AG08396 (cell line): ENCODE results near the gene NRXN3.

Source experiments
- DNase-seq: peaks from one replicate; pipeline ENCODE4 v3.0.0; 2012; ENCODE audit warnings: low spot score, mixed read lengths

Gene NRXN3

DNA sequence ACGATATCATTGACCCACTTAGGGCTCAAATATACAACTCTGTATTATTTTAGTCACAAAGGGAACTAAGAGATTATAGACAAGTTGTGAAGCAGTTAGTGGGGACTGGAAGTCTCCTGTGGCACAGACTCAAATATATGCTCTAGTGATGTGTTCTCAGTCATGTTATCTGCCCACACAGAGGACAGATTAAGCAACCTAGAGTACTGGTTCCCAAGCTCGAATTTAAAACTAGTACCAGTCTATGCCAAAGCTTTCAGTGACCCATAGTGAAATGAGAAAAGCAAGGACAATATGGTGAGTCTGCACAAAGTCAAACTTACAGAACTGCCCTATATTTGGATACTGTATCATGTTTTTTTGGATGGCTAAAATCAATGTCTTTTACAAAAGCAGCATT, 1651.9 kb downstream of the NRXN3 start:
- DNase-seq = no peak

DNA sequence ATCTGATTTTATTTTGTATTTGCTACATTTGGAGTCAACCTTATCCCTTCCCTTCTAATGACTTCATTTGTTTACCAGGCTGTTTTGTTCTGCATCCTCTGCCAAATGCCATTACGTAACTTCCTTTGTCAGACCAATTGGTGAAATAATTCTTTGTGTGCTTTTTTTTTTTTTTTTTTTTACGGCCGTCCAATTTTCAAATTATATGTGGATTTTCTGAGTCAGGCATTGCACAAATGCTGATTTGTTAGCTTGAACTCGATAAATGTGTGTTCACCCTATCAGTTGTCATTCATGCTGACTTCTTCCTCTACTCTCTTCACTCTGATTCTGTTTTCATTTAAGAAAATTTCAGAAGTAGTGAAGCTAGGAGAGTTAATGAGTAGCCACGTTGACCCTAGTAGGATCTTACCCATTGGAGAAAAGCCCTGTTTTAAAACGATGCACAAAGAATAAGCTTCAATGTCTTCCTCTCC, 1654.9 kb downstream of the NRXN3 start:
- DNase-seq = no peak

DNA sequence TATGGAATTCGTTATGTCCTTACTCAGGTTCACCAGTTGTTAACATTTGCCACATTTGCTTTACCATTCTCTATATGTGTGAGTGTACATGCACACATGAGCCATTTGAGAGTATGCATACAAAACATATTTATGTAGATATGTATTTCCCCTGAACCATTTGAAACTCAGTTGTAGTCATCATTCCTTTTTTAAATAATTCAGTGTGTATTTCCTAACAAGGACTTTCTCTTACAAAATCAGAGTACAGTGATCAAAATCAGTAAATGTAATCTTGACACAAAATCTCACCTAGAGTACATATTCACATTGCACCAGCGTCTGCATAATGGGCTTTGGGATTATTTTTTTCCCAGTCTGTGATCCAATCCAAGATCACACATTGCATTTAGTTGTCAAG, 1656.2 kb downstream of the NRXN3 start:
- no peak for DNase-seq

DNA sequence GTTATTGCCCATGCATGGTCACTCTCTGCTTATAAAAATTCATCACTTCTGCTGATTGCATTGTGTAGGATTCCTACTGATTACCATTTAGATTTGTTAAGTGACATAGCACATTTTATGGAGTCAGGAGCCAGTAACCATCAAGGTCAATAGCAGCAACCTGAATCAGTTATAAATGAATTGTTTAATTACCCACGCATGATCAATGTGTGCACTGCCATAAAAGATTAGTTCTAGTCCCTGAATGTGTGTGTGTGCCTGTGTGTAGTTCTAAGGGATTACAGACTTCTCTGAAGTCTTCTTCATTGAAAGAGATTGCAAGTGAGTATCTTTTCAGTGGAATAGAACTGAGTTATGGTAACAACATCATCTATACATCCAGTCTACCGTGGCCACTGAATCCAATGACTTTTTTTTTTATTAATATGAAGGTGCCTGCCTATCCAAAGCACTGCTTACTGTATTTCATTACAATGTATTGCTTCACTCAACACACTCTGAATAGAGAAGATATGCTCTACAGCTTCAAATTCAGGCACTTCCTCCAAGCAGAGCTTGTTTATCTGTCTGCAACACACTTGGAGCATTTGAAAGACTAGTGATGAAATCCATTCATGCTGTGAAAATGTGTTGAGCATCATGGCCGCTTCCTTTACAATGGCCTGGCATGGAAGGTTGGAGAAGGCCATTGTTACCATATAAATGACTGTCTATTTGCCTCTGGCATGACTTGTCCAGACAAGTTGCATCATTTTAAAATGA, 1659.4 kb downstream of the NRXN3 start:
- no peak for DNase-seq

DNA sequence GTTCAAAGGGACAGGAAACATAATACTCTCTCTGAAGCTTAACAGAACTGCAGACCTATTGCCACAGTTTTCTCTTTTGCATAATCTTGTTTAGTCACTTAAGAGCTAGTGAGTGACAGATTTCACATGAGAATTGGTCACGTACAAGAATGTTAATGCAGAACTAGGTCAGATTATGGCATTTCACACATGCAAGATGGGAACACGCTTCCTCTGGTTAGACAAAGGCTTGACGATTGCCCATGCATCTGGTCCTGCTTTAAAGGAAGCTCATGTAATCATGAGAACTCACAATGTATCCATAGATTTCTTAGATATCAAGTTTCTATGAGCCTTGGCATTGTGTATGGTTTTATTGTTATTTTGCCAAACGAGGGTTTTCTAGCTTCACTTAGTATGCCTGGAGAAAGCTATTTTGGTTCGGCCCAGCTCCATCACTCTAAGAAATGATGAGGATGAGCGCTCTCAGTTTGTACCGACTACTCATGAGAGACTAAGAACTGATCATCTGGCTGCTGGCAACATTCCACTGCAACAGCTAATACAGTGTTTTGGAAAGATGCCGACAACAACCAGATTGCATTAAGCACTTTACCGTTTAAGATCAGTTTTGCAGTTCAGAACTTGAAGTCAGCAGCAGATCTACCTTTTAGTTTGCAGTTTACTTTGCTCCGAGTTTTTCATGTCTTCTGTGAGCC, 1661.2 kb downstream of the NRXN3 start:
- no peak for DNase-seq

DNA sequence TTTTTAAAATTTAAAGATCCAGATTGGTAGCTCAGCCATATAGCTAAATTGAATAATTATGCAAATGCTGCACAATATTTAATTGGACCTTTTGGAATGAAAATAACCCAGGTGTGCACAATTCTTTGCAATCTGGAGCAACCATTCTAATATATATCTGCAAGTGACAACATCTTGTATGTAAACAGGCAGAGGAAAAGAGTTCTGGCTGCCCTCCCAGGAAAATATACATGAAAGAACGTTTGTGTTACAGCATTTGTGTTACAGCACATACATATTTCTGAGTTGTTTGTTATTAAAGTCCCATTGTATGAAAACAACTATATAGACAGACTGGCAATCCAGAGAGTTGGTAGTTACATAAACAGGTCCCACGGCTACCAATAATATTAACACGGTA, 1663.6 kb downstream of the NRXN3 start:
- no peak for DNase-seq

DNA sequence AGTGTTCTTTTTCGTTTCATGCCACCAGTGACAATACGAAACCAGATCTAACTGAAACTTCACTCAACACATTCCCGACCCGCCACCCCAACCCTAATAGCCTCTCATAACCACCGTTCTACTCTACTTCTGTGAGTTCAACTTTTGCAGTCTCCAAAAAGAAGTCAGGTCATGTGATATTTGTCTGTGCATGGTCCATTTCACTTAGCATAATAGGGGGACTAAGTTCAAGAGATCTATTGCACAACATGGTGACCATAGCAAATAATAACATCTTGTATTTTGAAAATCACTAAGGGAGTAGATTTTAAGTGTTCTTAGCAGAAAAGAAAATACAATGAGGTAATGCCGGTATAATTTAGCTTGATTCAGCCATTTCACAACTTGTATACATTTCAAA, 1664.7 kb downstream of the NRXN3 start:
- DNase-seq = no peak

DNA sequence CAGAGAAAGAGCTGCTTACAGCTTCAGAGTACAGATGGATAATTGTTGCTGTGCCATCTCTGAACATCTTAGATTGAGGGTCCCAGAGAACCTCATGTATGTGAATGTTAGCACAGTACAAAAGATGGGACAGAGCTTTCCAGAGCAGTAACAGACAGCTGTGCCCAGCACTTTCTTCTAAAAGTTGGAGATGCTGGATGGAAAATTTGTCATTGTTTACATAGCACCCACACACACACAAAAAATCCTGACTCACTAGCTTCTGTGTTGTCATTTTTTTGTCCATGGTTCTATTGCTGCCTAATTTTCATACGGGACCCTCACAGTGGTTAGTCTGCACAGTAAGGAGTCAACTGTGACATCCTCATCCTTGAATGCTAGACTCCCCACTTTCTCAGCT, 1666.4 kb downstream of the NRXN3 start:
- DNase-seq = no peak

DNA sequence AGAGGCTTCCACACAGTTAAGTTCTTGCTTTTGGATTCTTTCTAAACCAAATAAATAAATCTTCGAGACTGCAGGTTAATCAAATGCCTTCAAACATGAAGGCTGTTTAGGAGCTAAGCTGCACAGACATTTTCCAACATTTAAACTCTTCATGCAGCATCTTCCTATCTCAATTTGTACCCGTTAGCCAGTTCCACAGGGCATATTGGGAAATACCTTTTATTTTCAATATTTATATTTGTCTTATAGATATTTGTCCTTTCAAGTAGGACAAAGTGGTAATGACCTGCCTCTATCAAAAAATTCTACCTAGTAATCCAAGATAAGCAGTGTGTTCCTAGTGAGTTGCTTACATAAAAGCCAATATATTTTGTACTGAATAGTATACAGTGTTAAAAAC, 1667.5 kb downstream of the NRXN3 start:
- no peak for DNase-seq

DNA sequence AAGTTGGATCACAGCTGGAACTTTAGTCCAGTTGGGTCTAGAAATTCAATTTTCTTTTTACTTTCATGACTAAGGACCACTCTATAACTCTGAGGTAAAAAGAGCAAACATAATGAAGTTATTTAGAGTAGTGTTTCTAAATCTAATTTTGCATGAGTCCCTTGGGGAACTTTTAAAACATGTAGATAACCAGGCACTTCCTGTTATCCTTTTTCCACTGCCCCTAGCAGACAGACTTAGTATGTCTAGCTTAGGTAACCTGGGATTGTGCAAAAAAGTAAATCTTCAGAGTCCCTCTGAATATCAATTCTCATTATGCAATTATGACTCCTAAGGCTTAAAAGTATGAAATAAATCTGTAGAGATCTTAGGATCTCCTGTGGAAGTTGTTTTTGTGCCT, 1669.9 kb downstream of the NRXN3 start:
- no peak for DNase-seq

DNA sequence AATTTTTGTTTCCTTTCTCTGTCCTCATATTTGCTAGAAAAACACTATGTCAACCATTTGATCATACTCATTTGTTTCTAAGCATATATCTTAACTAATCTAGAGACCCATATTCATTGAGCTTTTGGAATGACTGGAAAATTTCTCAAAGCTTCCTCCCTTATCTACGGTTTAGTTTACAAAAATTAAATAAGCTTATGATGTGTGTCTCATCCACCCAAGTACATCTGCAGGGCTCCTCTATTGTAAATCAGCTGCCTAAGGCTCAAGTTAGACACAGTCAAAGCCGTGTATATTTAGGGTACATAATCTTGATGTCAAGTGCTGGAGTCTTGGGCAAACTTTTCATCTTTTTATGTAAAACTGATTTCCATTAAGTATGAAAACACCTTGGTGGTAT, 1670.7 kb downstream of the NRXN3 start:
- no peak for DNase-seq

DNA sequence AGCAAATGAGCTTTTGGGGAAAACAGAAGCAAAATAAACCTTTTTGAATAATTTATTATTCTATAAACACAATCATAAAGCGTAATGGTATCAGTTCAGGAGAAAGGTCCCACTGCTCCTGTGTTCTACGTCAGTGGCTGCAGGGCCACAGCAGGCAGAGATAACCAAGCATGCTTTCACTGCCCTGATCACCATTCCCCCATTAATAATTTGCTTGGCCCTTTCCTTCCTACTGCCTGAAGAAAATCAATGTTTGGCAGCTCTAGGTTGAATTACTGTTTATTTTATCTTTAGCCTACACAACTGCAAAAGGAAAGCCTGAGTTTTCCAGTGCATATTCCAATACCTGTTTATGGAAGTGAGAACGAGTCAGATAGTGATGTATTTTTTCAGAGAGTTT, 1671.3 kb downstream of the NRXN3 start:
- DNase-seq = no peak

DNA sequence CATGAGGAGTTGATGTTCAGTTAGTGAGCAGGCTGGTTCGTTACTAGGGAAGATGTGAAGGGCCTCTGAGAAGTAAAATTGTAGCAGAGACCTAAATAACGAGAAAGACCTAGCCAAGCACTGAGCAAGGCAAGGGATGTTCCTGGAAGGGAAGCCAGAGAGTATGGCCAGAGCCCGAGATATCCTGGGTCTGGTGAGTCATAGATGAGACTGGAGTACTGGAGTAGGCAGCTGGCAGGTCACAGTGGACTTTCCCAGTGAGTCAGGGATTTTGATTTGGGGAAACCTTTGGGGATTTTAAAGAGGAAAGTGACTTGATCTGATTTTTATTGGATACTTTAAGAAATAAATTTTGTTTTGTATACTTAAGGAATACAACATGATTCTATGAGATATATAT, 1672.1 kb downstream of the NRXN3 start:
- peak; percentile 36 for DNase-seq

DNA sequence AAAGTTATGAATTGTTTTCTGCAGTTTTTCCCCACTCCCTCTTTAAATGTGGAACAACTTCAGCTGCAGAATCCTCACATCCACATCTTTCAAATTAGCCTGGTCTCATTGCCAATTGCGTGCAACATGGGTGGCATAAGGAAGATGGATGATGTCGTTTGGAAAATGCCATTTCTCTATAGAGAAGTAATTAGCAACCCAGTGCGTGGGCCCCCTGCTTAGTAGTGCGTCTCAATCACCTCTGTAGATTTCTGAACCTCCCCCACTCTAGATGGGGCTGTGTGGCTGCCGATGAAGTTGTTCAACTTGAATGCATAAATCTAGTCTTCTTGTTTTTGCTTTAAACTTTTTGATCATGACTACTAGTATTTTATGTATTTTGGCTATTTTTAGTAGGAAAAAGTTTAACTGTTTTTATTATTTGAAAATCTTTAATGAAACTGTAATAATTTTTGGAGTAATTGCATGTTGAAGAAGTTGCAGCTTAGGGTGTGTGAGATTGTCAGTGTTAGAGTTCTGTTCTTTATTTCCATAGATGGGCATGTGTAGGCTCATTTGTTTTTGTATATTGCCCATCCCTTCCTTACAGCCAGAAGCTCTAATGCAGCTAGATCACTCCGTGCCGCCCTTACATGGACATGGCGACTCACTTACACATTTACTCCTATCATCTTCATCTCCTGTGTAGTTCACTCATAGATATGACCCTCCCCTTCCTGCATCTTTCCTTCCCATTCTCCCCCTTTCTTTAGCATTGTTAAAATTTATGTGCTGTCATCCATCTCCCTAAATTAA, 1683.0 kb downstream of the NRXN3 start:
- no peak for DNase-seq

DNA sequence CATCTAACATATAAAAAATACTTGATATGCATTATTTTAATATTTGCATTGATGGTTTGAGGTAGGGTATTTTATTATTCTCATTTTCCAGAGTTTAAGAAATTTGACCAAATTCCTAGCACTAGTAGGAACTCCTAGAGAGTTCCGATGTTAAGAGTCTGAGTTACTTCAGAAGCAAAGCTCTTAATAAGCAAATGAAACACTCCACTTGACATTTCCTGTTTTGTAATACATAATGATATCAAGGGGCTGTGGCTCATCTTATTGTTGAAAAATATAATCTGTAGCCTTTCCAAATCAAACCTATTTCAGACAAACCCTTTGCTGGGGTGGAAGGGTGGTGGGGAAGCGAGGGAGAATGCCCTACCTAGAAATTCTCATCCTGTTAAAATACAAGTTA, 1685.6 kb downstream of the NRXN3 start:
- DNase-seq = no peak

DNA sequence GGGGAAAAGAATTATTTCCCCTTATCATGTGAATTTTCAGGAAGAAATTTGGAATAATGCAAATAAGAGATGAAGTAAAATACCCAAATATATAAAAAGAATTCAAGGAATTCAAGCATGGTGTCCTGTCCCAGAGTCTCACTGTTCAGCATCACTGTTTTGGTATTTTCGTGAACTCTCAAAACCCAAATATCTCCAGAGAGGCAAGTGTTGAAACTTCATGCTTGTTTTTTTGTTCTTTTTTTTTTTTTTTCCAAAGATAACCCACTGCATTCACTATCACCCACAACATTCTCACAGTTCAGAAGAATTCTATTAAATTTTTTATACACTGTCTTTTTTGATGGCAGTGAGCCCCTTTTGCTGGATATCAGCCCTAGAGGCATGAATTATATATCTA, 1686.2 kb downstream of the NRXN3 start:
- DNase-seq = no peak

DNA sequence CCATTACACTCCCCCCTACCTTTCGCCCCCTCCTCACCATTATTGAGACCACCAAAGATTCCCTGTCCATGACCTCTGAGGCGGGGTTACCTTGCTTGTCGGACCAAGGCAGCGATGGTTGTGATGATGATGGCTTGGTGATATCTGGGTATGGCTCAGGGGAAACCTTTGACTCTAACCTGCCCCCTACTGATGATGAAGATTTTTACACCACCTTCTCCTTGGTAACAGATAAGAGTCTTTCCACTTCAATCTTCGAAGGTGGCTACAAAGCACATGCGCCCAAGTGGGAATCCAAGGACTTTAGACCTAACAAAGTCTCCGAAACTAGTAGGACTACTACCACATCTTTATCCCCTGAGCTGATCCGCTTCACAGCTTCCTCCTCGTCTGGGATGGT, 1690.9 kb downstream of the NRXN3 start:
- DNase-seq = no peak

DNA sequence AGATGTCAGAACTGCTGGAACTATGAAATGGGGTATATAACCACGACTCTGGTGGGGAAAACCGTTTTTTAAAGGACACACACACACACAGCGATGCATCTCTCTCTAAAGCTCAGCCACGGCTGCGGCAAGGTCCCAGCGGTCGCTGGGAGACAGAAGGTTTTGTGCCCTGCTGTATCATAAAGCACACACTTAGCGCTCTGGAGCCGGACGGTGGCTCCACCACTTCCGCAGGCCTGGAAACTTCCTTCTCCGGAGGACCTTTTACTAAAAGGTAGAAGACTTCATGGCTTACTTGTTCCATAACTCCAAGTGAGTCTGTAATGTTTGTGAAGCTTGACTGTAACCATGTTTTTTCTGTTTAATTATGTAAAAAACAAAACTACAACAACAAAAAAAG, 1691.9 kb downstream of the NRXN3 start:
- DNase-seq = no peak

DNA sequence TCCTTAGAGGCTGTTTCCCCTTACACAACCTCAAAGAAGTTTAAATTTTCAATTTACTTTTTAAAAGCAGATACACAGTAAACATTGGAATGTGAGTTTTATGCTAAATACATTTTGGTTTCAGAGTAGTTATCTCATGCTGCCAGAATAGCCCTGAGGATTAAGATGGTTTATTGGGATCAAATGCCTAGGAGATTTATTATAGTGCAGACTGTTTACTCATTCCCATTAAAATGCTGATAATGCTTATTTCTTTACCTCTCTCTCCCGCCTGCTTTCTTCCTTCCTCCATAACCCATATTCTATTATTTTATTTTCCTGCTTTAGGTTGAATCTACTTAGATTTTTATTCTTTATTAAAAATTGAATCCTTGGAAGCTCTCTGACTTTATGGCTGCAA, 1701.0 kb downstream of the NRXN3 start:
- DNase-seq = no peak

DNA sequence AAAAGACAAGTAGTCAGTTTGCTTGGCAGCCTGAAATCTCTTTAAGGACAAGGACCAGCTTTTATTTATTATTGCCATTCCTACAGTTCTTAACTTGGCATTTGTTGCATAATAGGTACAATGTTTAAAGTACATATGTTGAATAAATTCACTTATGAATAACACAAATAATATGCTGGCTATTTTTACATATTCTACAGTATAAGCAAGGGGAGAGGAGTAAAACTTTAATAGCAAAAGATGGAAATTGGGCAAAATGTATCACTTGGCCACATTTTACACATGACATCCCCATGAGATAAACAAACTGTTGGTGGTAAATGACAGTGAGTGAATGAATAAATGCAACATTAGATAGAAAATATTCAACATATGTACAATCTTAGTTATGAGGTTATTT, 1708.1 kb downstream of the NRXN3 start:
- no peak for DNase-seq

DNA sequence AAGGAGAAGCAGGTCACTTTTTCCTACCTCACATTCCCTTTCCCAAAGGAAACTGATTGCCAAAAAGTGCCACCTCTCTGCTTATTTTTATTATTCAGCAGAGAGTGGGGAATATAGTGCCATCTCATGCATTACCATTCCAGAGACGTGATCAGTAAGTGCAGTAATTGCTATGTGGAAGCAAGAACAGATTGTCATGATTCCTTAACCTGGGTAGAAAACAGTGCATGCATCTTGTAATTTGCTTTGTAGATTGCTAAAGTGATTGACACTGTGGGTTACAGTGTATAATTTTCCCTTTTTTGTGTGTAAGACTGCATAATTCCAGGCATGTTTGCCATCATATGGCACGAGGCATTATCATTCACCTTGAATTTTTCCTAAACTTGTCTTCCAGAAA, 1708.6 kb downstream of the NRXN3 start:
- no peak for DNase-seq

DNA sequence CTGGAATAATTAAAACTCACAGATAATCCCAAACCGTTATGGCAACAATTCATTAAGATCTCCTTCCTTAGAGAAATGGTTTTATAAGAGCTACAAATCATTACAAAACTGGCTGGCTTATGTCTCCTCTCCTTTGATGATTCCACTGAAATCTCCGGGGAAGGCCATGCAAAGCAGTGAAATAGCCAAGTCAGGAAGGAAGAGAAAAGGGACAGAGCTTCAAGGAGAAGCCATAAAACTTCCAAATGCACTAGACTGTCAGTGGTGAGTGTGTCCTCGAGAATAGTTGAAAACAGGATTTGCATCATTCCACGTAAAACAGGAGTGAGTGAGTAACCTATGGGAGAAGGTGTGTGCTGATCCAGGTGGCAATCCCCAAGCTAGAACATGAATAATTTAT, 1711.1 kb downstream of the NRXN3 start:
- DNase-seq = no peak

DNA sequence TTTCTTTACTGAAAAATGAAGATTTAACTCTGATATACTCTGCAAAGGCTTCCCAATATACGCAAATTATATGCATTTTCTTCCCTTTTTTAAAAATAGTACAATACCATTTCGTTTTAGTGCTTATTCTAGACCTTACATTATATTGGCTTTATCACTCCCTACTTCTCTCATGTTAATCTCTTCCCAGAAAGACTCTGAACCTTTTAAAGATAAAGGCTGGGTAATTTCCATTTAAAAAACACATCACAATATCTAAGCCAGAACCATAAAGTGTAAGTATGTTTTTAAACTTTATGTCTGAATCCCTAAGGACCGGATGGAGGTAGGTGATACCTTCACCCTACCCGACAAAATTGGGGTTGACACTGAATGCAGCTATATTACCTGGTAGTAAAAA, 1720.4 kb downstream of the NRXN3 start:
- no peak for DNase-seq
